Psoas muscle (tissue), 8 donors: ENCODE data around the gene LYPLA2. TPM values are rescaled to one million over a fixed set of nuclear protein-coding genes. Genes with fewer than 3 reads are reported as not detected.
"Not testable (repeated sequence)": the region's sequence is repeated elsewhere in the genome, so short reads cannot be mapped to it uniquely, and the experiment has no call there.

Source experiments
- ATAC-seq, 4 donors: fragments of 200-7000 bp; cut with Tn5 transposase; one replicate each; pipeline ENCODE4 v1.9.1; 2020; ENCODE audit warnings: moderate library complexity in 3 of 4, mild to moderate bottlenecking in 2 of 4
- DNase-seq, 2 donors: peaks; one replicate each; pipeline ENCODE4 v3.0.0-alpha.2; 2020
- H3K27ac ChIP-seq: fragments of 200-600 bp; one replicate; pipeline ENCODE4 v1.8.0; 2022
- H3K27me3 ChIP-seq, 3 donors: fragments of 200-600 bp in 1 of 3; one replicate each; pipeline versions ENCODE4 v1.6.1 to v1.8.0; 2013 to 2022; ENCODE audit warnings: low read length in 2 of 3, mild to moderate bottlenecking in 2 of 3, moderate library complexity in 1 of 3; ENCODE audit not compliant: insufficient read depth in 3 of 3
- H3K36me3 ChIP-seq, 2 donors: fragments of 200-600 bp in 1 of 2; one replicate each; pipeline versions ENCODE4 v1.6.1 to v1.8.0; 2013 to 2022; ENCODE audit warnings: low read depth in 1 of 2, mild to moderate bottlenecking in 1 of 2, moderate library complexity in 1 of 2; ENCODE audit not compliant: insufficient read depth in 1 of 2
- H3K4me1 ChIP-seq: fragments of 200-600 bp; one replicate; pipeline ENCODE4 v1.8.0; 2022
- H3K4me3 ChIP-seq: fragments of 200-600 bp; one replicate; pipeline ENCODE4 v1.8.0; 2022; ENCODE audit warnings: mild to moderate bottlenecking
- H3K9me3 ChIP-seq: fragments of 200-600 bp; one replicate; pipeline ENCODE4 v1.8.0; 2022
- WGBS, 3 donors: extraction: QIAGEN DNeasy Blood & Tissue Kit; methylation state at CpG; one replicate each; pipeline versions ENCODE4 v1.1.6 to v1.1.7; 2013; 5-methylcytosine and 5-hydroxymethylcytosine counted together
- intact Hi-C, 2 donors: fragments of 100-400 bp; cut with DNase I; formaldehyde crosslinking; loops; one replicate each; pipeline versions ENCODE4 v1.11.0 to v1.14.2; 2022
- polyA plus RNA-seq, 3 donors: library from polyadenylated mRNA; stranded (reverse); fragments of 200-250 nt; gene quantifications; one replicate each; pipeline ENCODE4 v1.2.3, GENCODE V29; 2013
- total RNA-seq, 4 donors: library from RNA; stranded (reverse); fragmentation: NEBNext Ultra II Directional in 2 of 4; extraction: Animal tissue kit (Norgen Biotek cat#: 25700) in 2 of 4; gene quantifications; one replicate each; pipeline versions ENCODE4 v1.2.1 to v1.2.4, GENCODE V29; 2021 to 2023
- TF ChIP-seq, protein P1 (sequence below): fragments of 200-600 bp; IDR thresholded peaks from one replicate; pipeline ENCODE4 v1.8.0; 2022; ENCODE audit warnings: antibody characterized with exemption
- donor health status: healthy with polysubstance abuse.
- donor health status: DM: no; HTN: no; CAD: no; lungs with moderate emphysema.
- donor health status: Bipolar disorder and iron deficiency.
- donor health status: healthy.
- donor health status: DM: yes; HTN: yes; CAD: no.
- donor health status: DM: no; HTN: no; CAD: no.
- donor health status: DM: no; HTN: no; CAD: no.
- donor health status: DM: yes; HTN: yes; CAD: no.

The LYPLA2 gene
- total and polyA plus RNA-seq, 7 donors: 24.0 to 97.6 (median 35.2) TPM

DNA sequence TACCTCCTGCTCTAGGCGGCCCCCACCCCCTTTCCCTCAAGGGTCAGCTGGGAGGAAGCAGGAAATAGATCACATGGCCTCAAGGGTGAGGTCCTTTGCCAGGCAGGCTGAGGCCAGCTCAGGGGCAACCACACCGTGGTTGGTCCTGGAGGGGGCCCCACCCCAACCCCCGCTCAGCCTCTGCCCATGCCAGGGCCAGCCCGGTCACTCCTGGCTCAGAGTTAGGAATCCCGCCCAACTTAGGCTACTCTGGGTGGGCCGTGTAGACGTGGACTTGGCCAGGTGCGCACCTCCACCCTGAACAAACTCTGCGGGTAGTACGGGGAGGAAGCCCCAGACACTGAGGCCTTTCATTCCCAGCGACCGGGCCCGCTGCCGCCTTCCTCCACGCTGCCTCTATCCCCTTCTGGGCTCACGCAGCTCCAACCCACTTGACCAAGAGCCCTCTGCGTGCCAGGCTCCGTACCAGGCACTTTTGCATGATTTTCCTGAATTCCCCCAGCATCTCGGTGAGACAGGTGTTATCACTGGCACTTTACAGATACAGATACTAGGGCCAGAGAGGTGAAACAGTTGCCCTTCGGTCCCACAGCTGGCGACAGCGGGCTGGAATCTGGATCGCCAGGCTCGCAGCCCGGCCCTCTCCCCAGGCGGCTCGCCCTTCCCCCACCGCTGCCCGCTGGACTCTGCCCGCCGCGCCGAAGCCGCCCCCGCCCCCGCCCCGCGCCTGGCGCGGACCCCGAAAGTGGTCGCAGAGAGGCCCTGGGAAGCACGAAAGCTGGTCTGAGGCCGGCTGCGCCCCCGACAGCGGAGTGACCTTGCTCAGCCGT lies 8.8 kb downstream of the LYPLA2 start:
- Histone ChIP-seq H3K4me3 (peak overlapping the region; percentile 97), H3K27ac (peak overlapping the region; percentile 98), H3K4me1 (peaks cover 13% of the 10 kb centered on the region), H3K9me3 (no peaks in the 10 kb centered on the region), H3K27me3 (no peaks in the 10 kb centered on the region), H3K36me3 (peaks cover 0 to 49% of the 10 kb centered on the region in 2 donors)
- intact Hi-C loops: no loop called here
- WGBS, 3 donors: 3 to 5% (median 4%) methylated on average over 34 to 48 of the region's 48 CpGs
- ATAC-seq: peak; percentile 33 to 57 (median 52)
- peak; percentile 52 to 67 for DNase-seq
- TF ChIP-seq, protein P1, sequence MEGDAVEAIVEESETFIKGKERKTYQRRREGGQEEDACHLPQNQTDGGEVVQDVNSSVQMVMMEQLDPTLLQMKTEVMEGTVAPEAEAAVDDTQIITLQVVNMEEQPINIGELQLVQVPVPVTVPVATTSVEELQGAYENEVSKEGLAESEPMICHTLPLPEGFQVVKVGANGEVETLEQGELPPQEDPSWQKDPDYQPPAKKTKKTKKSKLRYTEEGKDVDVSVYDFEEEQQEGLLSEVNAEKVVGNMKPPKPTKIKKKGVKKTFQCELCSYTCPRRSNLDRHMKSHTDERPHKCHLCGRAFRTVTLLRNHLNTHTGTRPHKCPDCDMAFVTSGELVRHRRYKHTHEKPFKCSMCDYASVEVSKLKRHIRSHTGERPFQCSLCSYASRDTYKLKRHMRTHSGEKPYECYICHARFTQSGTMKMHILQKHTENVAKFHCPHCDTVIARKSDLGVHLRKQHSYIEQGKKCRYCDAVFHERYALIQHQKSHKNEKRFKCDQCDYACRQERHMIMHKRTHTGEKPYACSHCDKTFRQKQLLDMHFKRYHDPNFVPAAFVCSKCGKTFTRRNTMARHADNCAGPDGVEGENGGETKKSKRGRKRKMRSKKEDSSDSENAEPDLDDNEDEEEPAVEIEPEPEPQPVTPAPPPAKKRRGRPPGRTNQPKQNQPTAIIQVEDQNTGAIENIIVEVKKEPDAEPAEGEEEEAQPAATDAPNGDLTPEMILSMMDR: no peak

DNA sequence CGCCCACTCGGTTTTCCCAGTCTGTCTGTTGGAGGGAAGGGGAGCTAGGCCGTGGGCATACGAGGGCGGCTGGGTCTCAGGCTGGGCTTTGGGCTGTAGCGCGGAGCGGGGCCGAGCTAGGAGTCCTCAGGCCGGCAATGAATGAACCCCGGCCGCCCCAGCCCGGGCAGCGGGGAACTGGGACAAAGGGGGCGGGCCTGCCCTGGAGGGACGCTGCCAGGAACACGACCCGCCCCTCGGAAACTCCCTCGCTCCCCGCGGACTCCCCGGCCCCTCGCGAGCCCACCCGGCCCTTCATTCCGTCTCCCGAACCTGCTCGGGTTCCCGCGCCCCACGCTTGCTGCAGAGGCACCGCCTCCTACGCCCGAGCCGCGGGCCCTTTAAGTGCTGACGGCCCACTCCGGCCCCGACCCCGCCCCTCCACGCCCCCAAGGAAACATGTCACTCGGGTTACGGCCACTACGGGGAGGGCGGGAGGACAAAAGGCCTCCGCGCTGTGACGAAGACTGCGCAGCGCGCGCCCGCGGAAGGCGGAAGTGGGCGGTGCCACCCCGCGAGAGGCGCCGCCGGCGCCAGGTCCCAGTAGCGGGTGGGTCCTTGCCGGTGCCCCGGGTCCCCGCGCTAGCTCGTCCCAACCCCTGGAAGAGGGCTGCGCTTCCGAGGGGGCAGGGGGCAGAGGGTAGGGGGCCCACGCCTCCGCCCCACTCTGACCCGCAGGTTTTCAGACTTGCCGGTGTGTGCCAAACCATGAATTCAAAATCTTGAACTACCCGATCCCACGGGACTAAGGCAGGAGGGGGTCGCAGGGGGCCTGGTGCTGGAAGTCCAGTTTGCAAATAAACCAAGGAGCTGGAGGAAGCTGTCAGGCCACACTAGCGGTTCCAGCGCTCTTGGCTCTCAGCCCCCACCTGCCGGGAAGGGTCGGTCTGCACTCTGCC lies 9.7 kb downstream of the LYPLA2 start, which contains the start of gene GALE:
TSS of gene GALE (minus strand) at position 355 of the 938 bp plus-strand sequence. CDS start 1,747 bp downstream, outside the sequence.
- 0% methylated on average over 53 to 82 of the region's 82 CpGs for WGBS, 3 donors
- H3K4me3 ChIP-seq: peak within 1 kb of the TSS; percentile 97
- DNase-seq (peak; percentile 99), ATAC-seq (peak; percentile 95 to 97 (median 96))
- intact Hi-C loops: no loop called here
- peak within 1 kb of the TSS; percentile 98 for H3K27ac ChIP-seq
- peaks cover 0 to 51% of the 10 kb centered on the region in 2 donors for H3K36me3 ChIP-seq
- H3K27me3 ChIP-seq: no peaks in the 10 kb centered on the region
- H3K9me3 ChIP-seq: no peaks in the 10 kb centered on the region
- peaks cover 13% of the 10 kb centered on the region for H3K4me1 ChIP-seq
- TF ChIP-seq, protein P1: no peak

DNA sequence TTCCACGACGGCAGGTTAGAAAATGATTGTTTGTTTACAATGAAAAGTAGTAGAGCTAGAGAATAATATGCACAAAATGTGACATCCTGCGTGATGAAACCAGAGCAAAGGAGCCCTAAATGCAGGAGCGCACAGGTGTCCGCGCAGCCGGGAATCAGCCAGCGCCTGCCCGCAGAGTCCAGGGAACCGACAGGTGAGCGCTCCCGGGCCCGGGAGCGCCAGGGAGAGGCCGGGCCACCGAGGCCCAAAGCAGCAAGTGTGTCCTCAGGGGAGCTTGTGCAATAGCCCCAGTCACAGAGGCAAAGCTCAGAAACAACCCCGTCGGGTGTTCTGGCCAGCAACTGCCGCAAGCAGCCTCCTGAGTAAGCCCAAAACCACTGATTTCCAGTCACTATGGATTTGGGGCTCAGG lies 10.4 kb downstream of the LYPLA2 start:
- H3K27me3 ChIP-seq: no peaks in the 10 kb centered on the region
- H3K4me3 ChIP-seq: peak overlapping the region; percentile 97
- intact Hi-C loops: no loop called here
- H3K4me1 ChIP-seq: peaks cover 13% of the 10 kb centered on the region
- WGBS, 3 donors: 20 to 21% (median 21%) methylated on average over 19 of the region's 19 CpGs
- peak overlapping the region; percentile 98 for H3K27ac ChIP-seq
- H3K9me3 ChIP-seq: no peaks in the 10 kb centered on the region
- TF ChIP-seq, protein P1: no peak
- ATAC-seq (peak in 2 of 4 donors; percentile 9 to 16), DNase-seq (peak in 1 of 2 donors; percentile 60)
- H3K36me3 ChIP-seq: peaks cover 0 to 49% of the 10 kb centered on the region in 2 donors

DNA sequence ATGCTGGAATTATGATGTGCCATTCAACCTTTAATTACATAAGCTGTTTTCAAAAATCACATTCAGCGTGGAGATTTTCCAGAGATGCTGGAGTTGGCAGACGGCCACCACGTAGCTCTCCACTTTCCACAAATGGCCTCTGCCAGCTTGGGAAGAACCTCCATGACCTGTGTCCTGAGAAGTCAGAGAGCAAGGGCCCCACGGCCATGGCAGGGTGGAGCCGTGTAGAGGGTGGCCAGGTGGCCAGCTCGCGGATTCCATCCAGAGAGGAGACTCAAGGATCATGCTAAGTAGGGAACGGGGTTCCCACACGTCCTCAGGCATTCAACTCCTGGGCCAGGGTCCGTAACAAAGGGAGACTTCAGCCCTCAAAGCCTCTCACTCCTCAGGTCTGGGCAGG lies 10.9 kb downstream of the LYPLA2 start:
- intact Hi-C loops: no loop called here
- Histone ChIP-seq H3K4me3 (peak overlapping the region; percentile 97), H3K36me3 (peaks cover 0 to 54% of the 10 kb centered on the region in 2 donors), H3K9me3 (no peaks in the 10 kb centered on the region), H3K4me1 (peaks cover 13% of the 10 kb centered on the region), H3K27ac (peak overlapping the region; percentile 98), H3K27me3 (no peaks in the 10 kb centered on the region)
- TF ChIP-seq, protein P1: no peak
- ATAC-seq: no peak
- no peak for DNase-seq
- 51 to 54% (median 52%) methylated on average over 10 of the region's 10 CpGs for WGBS, 3 donors

DNA sequence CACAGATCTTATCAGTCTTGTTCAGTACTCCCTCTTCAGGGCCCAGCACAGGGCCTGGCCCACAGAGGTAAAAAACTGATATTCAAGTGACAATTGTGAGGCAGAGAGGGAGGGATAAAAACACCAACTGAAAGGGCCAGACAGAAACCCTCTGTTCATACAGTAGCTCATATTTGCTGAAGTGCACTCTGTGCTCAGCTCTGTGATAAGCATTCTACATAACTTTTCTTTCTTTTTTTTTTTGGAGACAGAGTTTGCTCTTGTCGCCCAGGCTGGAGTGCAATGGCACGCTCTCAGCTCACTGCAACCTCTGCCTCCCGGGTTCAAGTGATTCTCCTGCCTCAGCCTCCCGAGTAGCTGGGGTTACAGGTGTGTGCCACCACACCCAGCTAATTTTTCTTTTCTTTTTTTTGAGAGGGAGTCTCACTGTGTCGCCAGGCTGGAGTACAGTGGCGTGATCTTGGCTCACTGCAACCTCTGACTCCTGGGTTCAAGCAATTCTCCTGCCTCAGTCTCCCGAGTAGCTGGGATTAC lies 11.9 kb downstream of the LYPLA2 start:
- DNase-seq, intact Hi-C loops, H3K27me3 ChIP-seq, H3K27ac ChIP-seq, H3K9me3 ChIP-seq, H3K4me3 ChIP-seq, ATAC-seq: not testable (repeated sequence)
- peaks cover 13% of the 10 kb centered on the region for H3K4me1 ChIP-seq
- 91 to 93% (median 91%) methylated on average over 7 of the region's 7 CpGs for WGBS, 3 donors
- peaks cover 0 to 57% of the 10 kb centered on the region in 2 donors for H3K36me3 ChIP-seq
